ENCODE measurements around the gene FCRLA. TPM values are rescaled to one million over a fixed set of nuclear protein-coding genes. Genes with fewer than 3 reads are reported as not detected.
A peak's percentile ranks its signal among the peaks of the same experiment; 100 is the strongest.

FCRLA gene
- total RNA-seq, 1 experiment from 2014 or later: 0.30 TPM

- intact Hi-C loops (cut with micrococcal nuclease): loop anchor here (1.0 kb wide), 1 partner anchor 16 kb away; no protein-coding TSS in a partner anchor
- Mint-ChIP-seq H3K27ac (ENCODE audit: low read depth, unreplicated experiment) (peak within 1 kb of the TSS; percentile 95), H3K9me3 (ENCODE audit: unreplicated experiment) (no peaks in the 10 kb centered on the region), H3K36me3 (ENCODE audit: insufficient read depth, unreplicated experiment) (peaks cover 49% of the 10 kb centered on the region), H3K4me1 (ENCODE audit: insufficient read depth, unreplicated experiment) (peaks cover 29% of the 10 kb centered on the region), H3K4me3 (ENCODE audit: unreplicated experiment) (peak within 1 kb of the TSS; percentile 92), H3K27me3 (ENCODE audit: insufficient read depth, unreplicated experiment) (no peaks in the 10 kb centered on the region)
- ChIA-PET POLR2A (interaction anchor here (0.6 to 5.7 kb wide), 30 partner anchors 9 to 1718 kb away, joined by 3 to 59 read pairs (median 4); partner anchors contain the start of genes ATF6, DEDD, F11R and FCGR2A), CTCF (interaction anchor here (0.5 to 3.8 kb wide), 20 partner anchors 9 to 1317 kb away, joined by 3 to 31 read pairs (median 4); partner anchors contain the start of gene ATF6)
- TF ChIP-seq, protein P1, sequence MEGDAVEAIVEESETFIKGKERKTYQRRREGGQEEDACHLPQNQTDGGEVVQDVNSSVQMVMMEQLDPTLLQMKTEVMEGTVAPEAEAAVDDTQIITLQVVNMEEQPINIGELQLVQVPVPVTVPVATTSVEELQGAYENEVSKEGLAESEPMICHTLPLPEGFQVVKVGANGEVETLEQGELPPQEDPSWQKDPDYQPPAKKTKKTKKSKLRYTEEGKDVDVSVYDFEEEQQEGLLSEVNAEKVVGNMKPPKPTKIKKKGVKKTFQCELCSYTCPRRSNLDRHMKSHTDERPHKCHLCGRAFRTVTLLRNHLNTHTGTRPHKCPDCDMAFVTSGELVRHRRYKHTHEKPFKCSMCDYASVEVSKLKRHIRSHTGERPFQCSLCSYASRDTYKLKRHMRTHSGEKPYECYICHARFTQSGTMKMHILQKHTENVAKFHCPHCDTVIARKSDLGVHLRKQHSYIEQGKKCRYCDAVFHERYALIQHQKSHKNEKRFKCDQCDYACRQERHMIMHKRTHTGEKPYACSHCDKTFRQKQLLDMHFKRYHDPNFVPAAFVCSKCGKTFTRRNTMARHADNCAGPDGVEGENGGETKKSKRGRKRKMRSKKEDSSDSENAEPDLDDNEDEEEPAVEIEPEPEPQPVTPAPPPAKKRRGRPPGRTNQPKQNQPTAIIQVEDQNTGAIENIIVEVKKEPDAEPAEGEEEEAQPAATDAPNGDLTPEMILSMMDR (IDR thresholded peaks at IDR 0.05; ENCODE audit: unreplicated experiment): no peak
- BruUV-seq (replicated peaks): TSS peak; percentile 32
- DNase-seq (ENCODE audit: unreplicated experiment): peak; percentile 98
Measured at GRCh38 chr1:161749509-161750407, 42.7 kb downstream of the FCRLA start, which contains the start of gene DUSP12. Gene DUSP12, plus strand, starts transcription at chr1:161749786. Its CDS starts 16 bp downstream, at chr1:161749802.

- H3K27ac Mint-ChIP-seq (ENCODE audit: low read depth, unreplicated experiment): peak overlapping the region; percentile 40
- peak; percentile 72 for DNase-seq (ENCODE audit: unreplicated experiment)
Measured at GRCh38 chr1:161763522-161764098, 56.6 kb downstream of the FCRLA start.

More at GRCh38 chr1:161763522-161764098, 56.6 kb downstream of the FCRLA start:
- CTCF ChIA-PET: interaction anchor here (1.0 to 5.1 kb wide), 5 partner anchors 10 to 274 kb away, joined by 3 to 39 read pairs (median 6); no protein-coding TSS in a partner anchor
- no TSS peak for BruUV-seq (replicated peaks)
- Mint-ChIP-seq H3K4me3 (ENCODE audit: unreplicated experiment) (peak overlapping the region; percentile 100), H3K4me1 (ENCODE audit: insufficient read depth, unreplicated experiment) (peaks cover 19% of the 10 kb centered on the region), H3K9me3 (ENCODE audit: unreplicated experiment) (no peaks in the 10 kb centered on the region), H3K27me3 (ENCODE audit: insufficient read depth, unreplicated experiment) (no peaks in the 10 kb centered on the region), H3K36me3 (ENCODE audit: insufficient read depth, unreplicated experiment) (peaks cover 28% of the 10 kb centered on the region)
- POLR2A ChIA-PET: interaction anchor here (0.7 to 1.8 kb wide), 3 partner anchors 10 to 373 kb away, joined by 3 to 10 read pairs (median 6); partner anchors contain the start of gene DUSP12
- TF ChIP-seq, protein P1 (IDR thresholded peaks at IDR 0.05; ENCODE audit: unreplicated experiment): peak; percentile 49
- intact Hi-C loops (cut with micrococcal nuclease): loop anchor here (2.0 kb wide), 1 partner anchor 273 kb away; no protein-coding TSS in a partner anchor

Other genes with a start within 250 kb of the FCRLA start
- not detected in 2 replicates for gene FCGR2A, start 201.8 kb upstream of the FCRLA start, total RNA-seq (2022)
- gene HSPA6, start 182.7 kb upstream of the FCRLA start, total RNA-seq (2022): 0.28 and 0.52 TPM in 2 replicates
- not detected in 2 replicates for gene FCGR3A, start 157.4 kb upstream of the FCRLA start, total RNA-seq (2022)
- not detected in 2 replicates for gene FCGR3B, start 76.1 kb upstream of the FCRLA start, total RNA-seq (2022)
- not detected in 2 replicates for gene FCGR2B, start 44.1 kb upstream of the FCRLA start, total RNA-seq (2022)
- gene FCRLB, start 14.3 kb downstream of the FCRLA start, total RNA-seq (2022): 1.1 and 1.3 TPM in 2 replicates
- 57.0 and 65.0 TPM in 2 replicates for gene DUSP12, start 42.6 kb downstream of the FCRLA start, total RNA-seq (2022)
- gene ATF6, start 59.1 kb downstream of the FCRLA start, total RNA-seq (2022): 56.3 and 71.8 TPM in 2 replicates

Measured in MCF 10A (cell line).